NCI-H69 (cell line): ENCODE data around the gene STK4.

Source experiments
- DNase-seq: peaks from one replicate; lab custom pipeline; 2025; lab: John Stamatoyannopoulos, UW

Gene STK4

DNA sequence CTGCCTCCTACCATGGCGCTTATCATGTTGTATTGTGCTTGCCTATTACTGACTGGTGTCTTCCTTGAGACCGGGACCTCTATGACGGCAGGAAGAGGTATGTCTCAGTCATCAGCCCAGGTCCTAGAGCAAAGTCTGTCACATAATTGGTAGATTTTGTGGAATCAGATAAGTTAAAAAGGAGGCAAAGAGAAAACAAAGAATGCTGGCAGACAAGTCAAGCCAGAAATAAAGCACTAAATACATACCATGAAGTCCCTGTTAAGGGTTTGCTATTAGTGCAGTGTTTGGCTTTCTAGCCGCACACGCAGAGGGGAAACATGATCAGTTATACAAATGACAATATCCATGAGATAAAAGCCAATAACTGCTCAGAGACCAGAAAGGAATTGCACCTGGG is 12.1 kb upstream of the STK4 start:
- no peak for DNase-seq

DNA sequence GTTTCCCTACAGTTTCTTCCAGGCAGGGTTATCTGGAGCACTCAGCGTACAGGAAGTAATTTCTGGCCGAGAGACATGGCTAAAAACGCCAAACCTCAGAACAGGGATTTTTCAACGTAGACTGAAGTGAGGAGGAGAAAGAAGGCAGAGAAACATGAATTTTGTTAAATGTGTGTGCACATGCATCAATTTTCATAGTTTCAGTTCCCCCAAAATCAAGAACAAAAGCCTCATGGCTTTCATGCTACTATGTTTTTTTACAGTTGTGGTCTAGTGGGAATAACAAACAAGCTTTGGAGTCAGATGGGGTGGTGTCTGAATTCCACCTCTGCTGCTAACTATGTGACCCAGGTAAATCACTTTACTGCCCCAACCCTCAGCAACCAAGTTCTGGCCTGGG is 11.0 kb upstream of the STK4 start:
- no peak for DNase-seq

DNA sequence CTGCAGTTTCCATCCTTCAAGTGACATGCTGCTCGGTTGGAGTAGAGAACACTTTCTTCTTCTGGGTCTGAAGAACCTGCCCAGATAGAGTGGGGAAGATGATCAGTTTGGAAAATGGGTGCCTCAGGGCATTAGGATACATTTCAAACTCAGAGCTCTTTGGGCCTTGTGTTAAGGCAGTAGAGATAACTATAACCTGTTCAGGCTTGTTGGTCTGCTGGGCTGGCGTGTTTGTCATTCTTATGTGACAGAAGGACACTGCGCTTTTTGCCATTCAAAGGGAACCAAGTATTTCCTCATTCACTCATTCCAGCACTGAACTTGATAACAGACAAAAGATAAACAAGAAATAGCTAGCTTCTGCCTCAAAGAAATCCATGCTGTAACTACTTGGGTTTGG is 9.9 kb upstream of the STK4 start:
- DNase-seq: no peak

DNA sequence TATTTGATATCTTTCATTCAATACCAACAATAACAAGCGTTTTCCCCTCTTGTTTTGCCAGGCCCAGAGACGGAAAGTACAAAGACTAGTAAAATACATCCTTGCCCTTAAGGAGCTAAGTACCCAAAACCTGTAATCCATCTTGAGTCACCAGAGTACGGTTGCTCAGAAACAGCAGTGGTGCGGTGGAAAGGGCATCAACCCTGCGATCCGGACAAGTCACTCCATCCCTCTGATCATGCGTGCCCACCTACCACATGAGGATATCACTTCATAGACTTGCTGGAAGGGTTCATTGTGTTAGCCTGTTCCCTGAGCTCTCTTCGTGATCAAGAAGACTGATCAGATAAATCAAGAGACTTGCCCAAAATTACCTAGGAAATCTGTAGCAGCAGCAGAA is 8.0 kb upstream of the STK4 start:
- DNase-seq: no peak

DNA sequence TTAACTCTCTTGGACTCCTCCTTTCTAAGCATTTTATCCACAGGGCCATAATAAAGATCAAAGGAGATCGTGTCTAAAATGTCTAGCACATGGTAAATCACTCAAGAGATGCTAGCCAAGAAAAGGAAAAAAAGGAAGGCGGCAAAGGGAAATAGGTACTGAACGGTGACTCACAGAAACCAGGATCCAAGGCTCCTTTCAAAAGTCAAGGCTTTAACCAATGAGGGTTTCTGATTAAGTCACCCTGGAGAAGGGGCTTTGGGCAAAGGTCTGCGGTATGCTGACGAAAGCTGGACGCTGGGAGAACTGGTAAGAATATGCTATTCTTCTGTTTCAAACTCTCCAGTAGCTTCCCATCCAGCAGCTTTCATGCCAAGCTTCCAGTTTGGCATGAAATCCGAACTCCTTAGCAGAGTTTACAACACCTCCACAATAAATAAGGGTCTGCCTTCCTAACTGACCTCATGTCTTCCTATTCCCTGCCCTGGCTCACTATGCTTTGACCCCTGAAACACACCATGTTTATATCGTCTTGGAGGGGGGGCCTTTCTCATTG is 7.2 kb upstream of the STK4 start:
- DNase-seq: peak; percentile 5

DNA sequence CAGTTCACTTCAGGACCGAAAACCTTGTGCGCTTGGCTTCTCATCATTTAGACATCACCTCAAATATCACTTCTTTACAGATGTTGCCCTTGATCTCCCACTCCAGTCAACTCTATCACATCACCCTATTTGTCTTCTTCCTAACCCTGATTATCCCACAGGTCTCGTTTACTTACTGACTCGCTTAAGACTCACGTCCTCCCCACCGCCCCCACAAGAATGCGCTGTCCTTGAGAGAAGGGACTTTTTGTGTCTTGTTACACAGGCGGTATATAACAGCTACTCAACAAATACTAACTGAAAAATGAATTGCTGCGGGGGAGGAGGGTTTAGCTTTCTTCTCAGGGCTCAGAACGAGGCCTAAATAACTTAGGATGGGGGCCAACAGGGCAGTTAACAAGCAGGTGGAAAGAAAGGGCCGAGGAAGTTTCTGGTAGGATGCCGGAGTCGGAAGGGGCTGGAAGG is 6.6 kb upstream of the STK4 start:
- DNase-seq: peak; percentile 25

DNA sequence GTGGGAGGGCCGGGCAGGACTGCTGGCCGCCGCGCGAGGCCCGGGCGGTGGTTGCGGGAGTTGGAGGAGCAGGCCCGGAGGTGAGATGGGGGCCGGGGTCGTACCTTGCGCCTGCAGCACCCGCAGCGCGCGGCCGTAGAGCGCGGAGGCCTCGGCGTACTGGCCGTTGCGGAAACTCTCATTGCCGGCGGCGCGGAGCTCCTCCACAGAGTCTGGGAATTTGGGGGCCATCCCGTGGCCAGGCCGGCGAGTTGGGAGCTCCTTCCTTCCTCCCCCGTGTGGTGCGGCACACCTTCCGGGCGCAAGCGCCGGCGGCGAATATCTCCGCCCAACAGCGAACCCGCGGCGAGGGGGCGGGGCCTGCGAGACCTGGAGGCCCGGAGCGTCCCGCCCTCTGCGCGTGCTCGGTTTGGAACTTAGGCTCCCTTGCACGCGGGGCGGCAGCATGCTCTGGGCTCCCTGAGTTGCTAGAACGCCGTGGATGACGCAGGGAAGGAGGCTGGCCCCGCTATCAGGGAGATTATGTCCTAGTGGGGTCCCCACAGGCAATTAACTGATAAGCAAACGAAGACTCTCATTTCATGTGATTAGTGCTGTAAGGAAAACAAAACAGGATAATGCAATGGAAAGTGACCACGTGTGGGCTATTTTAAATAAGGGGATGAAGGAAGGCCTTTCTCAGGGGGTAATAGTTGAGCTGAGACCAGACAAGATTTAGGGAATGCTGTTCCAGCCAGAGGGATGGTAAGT is 6.0 kb upstream of the STK4 start, which contains the start of gene TOMM34:
TOMM34 (minus strand) TSS at position 295 of the 750 bp plus-strand sequence; CDS start at position 231, 64 bp downstream.
- peak; percentile 94 for DNase-seq

DNA sequence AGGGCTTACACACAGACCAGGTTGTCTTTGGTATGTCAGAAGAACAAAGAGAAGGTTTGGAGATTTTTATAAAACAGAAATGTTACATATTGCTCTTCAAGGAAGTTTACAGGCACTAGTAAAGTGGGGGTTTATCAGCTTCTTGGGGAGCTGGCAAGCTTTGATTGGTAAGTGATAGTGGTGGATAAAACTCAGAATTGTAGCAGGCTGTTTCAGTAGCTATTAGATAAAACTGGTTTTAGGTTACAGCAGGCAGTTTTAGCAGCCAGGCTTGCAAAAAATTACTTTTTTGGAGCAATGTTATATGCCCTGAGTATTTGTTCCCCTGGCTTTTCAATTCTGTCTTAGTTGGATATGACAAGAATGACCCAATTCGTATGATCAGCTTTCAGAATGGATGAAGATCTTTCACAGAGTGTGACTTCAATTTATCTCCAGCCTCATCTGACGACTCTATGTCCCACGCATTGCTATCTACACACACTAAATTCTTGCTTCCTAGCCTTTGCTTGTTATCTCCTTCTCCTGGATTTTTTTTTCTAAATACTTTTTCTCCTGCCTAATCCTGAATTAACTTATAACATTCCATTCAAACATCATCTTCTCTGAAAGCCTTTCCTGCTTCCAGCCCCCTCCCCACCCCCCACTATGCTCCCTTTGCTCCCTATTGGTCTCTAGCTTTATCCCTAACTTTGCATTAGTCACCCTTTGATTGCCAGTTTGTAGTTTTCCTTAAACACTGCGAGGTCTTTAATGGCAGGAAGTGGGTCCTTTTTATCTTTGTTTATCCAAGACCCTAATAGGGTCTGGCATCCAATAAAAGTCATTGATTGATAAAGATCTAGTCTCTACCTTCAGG is 5.1 kb upstream of the STK4 start:
- no peak for DNase-seq

DNA sequence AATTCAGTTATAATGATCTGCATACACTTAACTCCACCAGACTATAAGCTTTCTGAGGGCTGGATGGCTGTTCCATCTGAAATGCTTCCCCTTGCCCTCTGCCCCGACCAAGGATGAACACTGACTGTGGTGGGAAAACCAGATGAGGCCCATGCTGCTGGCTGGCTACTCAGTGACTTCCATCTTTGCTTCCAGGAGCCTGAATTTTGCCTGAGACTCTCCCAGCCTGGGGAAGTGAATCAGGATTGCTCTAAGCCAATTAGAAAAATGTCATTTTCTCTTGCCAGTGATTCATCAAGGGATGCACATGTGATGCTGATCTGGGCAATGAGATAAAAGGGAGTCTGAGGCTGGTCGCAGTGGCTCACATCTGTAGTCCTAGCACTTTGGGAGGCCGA is 4.4 kb upstream of the STK4 start:
- no peak for DNase-seq

DNA sequence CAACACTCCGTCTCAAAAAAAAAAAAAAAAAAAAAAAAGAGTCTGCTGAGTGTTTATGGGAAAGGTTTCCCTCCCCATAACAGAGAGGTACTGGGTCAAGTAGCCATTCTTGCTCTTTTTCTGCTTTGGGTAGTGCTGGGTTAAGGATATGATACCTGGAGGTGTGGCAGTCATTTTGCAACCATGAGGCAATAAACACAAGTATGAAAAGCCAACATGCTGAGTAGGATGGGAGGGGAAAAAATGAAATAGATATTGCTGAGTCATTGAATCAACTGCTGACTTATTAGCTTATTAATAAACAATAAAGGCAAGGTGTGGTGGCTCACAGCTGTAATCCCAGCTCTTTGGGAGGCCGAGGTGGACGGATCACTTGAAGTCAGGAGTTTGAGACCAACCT is 3.8 kb upstream of the STK4 start:
- no peak for DNase-seq

DNA sequence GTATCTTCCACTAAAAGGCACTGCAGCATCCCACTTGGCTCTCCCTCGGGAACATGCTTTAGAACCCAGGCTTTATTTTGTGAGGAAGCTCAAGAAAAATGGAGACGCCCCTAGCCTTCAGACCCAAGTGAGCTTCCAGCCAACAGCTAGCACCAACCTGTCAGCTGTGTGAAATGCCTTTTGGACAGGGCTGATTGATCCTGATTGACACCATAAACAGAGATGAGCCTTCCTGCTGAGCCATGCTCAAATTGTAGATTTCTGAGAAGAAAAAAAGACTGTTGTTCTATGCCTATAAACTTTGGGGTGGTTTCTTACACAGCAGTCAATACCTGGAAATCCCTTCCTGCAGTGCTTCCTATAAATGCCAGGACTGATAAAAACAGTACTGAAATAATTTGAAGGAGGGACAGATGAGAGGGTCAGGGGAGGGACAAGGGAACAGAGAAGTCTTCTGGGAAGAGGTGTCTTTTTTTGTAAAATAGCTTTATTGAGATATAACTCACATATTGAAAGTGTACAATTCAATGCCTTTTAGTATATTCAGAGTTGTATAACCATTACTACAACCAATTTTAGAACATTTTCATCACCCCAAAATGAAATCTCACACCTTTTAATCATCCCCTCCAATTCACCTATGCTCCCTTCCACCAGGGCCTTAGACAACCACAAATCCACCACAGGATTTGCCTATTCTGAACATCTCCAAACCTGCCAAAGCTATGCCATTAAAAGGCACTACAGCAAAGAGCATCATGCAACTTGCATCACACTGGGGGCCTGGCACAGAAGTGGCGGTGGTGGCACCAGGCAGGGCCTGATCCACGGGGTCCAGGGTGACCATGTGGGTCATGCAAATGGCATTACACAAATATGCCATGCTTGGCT is 2.7 kb upstream of the STK4 start:
- DNase-seq: no peak

DNA sequence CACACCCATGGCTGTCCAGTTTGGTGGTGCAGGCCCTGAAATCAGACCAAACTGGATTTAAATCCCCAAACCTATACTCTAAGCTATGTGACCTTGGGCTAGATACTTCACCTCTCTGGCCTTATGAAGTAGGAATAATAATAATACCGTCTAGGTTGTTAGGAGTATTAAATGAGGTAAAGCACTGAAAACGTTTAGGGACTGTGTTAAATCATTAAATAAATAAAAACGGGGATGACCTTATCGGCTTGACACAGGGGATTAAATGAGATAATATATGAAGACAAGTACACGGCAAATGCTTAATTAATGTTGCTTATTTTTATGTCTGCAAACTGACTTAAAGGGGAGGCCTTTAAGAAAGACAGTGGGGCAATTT is 672 bp upstream of the STK4 start:
- no peak for DNase-seq

DNA sequence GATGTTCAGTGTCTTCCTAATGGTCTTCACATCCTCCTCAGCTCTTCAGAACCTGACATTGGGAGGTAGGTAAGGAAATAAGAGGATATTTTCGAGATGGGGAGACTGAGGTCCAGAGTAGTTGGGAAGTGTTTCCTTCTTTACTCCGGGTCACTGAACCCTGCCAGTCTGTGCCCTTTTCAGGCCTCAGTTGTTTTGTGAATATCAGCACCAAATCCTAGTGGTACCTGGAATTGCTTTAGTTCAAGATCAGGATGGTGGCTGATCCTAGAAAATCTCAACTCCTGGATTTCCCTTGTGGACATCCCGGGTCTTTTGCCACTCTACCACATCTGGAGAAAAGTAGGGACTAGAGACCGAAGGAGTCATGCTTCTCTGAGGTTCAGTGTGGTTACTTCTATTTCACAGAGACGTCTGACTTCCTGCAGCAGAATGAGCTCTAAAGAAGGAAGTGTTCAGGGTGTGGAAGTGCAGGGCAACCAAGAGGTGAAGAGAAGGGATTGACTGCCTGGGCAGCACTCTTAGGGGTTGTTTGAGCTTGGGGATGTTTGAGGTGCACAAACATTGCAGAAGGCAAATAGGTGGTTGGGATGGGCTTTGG is 995 bp downstream of the STK4 start:
- peak; percentile 3 for DNase-seq

DNA sequence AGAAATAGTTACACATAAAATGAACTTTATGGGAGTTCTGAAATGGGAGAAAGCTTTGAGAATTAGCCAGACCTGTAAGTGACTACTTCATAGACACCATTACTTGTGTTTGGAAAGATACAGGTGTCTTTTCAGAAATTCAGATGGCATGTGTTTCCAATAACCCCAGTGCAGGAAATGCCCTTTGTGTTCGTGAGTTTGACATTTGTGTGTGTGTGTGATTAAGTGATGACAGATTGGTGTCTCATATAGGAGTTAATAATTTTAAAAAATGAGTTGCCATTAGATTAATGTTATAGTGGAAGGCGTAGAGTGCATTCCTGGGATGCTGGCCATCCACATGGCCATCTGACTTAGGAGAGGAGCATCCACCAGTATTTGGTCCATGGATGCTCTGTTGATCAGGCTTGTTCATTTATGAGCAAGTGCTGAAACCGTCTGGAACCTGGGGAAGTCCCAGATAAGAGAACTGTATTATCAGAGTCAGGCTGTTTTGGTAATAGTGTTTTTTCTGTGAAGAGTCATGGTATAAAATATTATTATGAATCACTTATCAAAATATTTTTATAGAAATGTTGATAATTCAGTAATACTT is 3.1 kb downstream of the STK4 start:
- DNase-seq: no peak

DNA sequence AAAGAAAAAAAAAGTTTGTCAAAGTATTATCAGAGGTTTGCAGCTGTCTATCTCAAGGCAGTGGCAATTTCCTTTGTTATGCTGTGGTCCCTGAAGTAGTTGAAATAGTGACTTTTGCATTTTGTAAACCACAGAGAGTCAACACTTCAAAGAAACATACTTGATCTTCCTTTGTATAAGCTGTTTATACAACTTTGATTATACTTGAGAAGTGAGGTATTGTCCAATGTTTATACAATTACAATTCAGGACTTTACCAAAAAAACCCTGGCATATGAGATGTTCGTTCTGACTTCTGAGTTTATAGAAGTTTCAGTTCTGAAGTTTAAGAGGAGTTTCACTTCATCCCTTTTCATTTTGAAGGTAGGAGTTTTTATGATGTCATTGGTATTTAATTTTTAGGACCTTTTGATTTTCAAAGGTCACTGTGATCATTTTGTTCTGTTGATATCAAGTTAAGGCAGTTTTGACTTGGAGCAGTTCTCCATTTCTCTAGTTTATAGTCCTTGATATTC is 4.0 kb downstream of the STK4 start:
- no peak for DNase-seq

DNA sequence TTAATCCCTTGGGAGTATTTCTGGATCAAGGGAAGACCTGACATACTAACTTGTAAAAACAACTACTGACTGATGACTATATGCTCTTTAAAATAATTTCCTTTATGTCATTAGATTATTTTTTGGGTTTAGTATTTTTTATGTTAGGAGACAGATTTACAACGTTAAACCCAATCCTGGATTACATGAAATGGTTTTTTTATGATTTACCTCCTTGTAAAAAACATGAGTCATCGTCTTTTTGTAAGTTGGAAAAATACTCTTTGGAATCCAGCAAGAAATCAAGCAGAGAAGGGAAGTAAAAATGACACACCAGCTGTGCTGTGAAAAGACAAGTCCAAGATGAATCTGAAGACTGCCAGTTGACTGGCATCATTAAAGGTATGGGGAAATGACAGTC is 6.7 kb downstream of the STK4 start:
- no peak for DNase-seq

DNA sequence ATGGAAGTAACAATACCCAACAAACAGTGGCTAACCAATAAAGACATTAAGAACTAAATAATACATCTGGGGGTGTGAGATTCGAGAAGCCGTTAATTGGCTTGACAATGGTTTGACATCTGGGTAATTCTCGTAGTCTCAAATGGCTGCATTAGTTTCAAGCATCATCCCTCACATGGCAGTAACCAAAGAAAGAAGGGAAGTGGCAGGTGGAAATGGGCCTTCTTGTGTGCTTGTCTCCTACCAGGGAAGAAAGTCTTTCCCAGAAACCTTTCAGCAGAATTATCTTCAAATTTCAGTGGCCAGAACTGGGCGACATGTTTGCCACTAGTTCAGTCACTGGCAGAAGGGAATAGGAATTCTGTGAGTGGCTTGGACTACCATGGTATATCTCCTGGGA is 10.4 kb downstream of the STK4 start:
- no peak for DNase-seq

DNA sequence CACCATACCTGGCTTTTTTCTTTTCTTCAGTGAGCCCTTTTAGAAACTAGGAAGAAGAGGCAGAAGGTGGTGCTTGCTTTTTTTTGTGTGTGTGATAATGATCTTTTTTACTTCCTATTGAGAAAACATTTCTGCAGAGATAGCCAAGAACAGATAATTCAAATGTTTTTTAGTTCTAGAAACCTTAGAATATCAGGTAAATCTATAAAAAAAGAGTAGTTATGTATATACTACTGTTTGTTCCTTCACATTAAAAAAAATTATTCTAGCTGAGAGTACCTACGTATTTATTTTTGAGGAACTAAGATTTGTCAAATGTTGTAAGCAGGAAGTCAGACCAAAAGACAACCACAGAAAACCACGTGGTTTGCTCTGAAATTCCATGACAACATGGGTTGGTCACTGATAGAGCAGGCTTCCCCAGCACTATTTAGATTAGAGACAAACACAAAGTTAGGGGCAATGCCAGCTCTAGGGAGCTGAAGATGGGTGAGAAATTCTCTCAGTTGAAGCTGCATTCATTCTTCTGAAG is 12.8 kb downstream of the STK4 start:
- DNase-seq: no peak

DNA sequence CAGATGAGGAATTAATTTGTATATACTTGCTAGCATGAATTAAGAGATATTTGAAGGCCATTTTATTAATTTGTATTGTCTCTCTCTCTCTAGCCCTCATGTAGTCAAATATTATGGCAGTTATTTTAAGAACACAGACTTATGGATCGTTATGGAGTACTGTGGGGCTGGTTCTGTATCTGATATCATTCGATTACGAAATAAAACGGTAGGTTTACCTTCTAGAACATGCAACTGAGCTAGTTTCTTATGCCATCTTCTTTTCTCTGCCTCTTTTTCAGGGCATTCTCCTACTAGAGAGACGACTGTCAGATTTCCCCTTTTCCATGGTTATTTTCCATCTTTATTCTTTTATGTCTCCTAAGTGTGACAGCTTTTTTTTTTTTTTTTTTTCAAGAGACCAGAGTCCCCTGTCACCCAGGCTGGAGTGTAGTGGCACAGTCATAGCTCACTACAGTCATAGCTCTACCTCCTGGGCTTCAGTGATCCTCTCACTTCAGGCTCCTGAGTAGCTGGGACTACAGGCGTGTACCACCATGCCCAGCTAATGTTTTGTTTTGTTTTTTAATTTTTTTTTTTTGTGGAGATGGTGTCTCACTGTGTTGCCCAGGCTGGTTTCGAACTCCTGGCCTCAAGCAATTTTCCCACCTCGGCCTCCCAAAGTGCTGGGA is 15.6 kb downstream of the STK4 start:
- DNase-seq: no peak

DNA sequence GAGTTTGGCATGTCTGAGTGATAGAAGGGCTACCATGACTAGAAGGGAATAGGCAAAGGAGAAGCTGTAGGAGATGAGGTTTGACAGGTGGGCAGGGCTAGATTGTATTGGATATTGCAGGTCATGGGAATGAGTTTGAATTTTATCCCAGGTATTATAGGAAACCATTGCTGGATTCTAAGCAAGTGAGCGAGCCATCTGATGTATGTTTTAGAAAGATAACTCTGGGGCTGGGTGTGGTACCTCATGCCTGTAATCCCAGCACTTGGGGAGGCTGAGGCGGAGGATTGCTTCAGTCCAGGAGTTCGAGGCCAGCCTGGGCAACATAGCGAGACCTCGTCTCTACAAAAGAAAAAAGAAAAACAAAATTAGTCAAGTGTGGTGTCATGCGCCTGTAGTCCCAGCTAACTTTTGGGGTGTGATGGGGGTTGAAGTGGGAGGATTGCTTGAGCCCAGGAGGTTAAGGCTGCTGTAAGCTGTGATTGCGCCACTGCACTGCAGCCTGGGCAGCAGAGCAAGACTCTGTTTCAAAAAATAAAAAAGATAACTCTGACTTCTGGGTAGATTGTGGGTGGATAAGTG is 16.9 kb downstream of the STK4 start:
- DNase-seq: no peak
